Keratinocyte (primary cell): ENCODE results near the gene DPH5. TPM values are rescaled to one million over a fixed set of nuclear protein-coding genes. Genes with fewer than 3 reads are reported as not detected.
"Not testable (repeated sequence)": the region's sequence is repeated elsewhere in the genome, so short reads cannot be mapped to it uniquely, and the experiment has no call there.

ENCODE experiments used
- DNase-seq: peaks from one replicate; pipeline ENCODE4 v3.0.0-alpha.2; 2011; ENCODE audit warnings: low read depth, missing footprints, low spot score
- FAIRE-seq: peaks from 2 replicates; lab custom pipeline; 2011; peaks lifted over from hg19 to GRCh38; lab: Jason Lieb, UNC
- H2AFZ ChIP-seq: 2 replicates; pipeline ENCODE4 v1.6.0; 2012; ENCODE audit warnings: low read length, control low read depth, inconsistent platforms; ENCODE audit not compliant: control insufficient read depth
- H3K27ac ChIP-seq: 2 replicates; pipeline ENCODE4 v1.5.1; 2011; ENCODE audit warnings: low read length; ENCODE audit not compliant: control insufficient read depth, insufficient read depth
- H3K27me3 ChIP-seq: 3 replicates; pipeline ENCODE4 v1.6.0; 2011; ENCODE audit warnings: low read length; ENCODE audit not compliant: control insufficient read depth, insufficient read depth; ENCODE audit errors: extremely low read depth
- H3K36me3 ChIP-seq, 2 experiments: 2 replicates in 1 of 2; 3 replicates in 1 of 2; pipeline ENCODE4 v1.5.1; 2011; ENCODE audit warnings: low read length in 2 of 2, mild to moderate bottlenecking in 1 of 2; ENCODE audit not compliant: control insufficient read depth in 2 of 2, insufficient read depth in 2 of 2; ENCODE audit errors: extremely low read depth in 1 of 2
- H3K4me1 ChIP-seq: 3 replicates; pipeline ENCODE4 v1.5.1; 2011; ENCODE audit warnings: low read length; ENCODE audit not compliant: control insufficient read depth, insufficient read depth; ENCODE audit errors: extremely low read depth
- H3K4me2 ChIP-seq: 3 replicates; pipeline ENCODE4 v1.6.0; 2011; ENCODE audit warnings: low read depth, low read length; ENCODE audit not compliant: control insufficient read depth, insufficient read depth; ENCODE audit errors: extremely low read depth
- H3K4me3 ChIP-seq, 3 experiments: fragments of 200-600 bp in 1 of 3; sonication (generic) in 1 of 3; 2 replicates in 2 of 3; 3 replicates in 1 of 3; pipeline ENCODE4 v1.5.1; 2011 to 2016; ENCODE audit warnings: low read length in 3 of 3, mild to moderate bottlenecking in 3 of 3, control low read depth in 2 of 3, inconsistent platforms in 1 of 3, low read depth in 1 of 3, mixed read lengths in 1 of 3, mixed run types in 1 of 3, moderate library complexity in 1 of 3; ENCODE audit not compliant: control insufficient read depth in 2 of 3, insufficient read depth in 2 of 3; ENCODE audit errors: extremely low read depth in 1 of 3
- H3K79me2 ChIP-seq: 2 replicates; pipeline ENCODE4 v1.6.0; 2012; ENCODE audit warnings: low read length; ENCODE audit not compliant: control insufficient read depth, insufficient read depth
- H3K9ac ChIP-seq: 3 replicates; pipeline ENCODE4 v1.6.0; 2011; ENCODE audit warnings: low read length; ENCODE audit not compliant: control insufficient read depth, insufficient read depth; ENCODE audit errors: extremely low read depth
- H3K9me1 ChIP-seq: 3 replicates; pipeline ENCODE4 v1.6.0; 2011; ENCODE audit warnings: low read length; ENCODE audit not compliant: control insufficient read depth, insufficient read depth; ENCODE audit errors: extremely low read depth
- H3K9me3 ChIP-seq: 2 replicates; pipeline ENCODE4 v1.5.1; 2012; ENCODE audit warnings: low read depth, low read length; ENCODE audit not compliant: control insufficient read depth
- H4K20me1 ChIP-seq: 3 replicates; pipeline ENCODE4 v1.6.0; 2011; ENCODE audit warnings: low read length; ENCODE audit not compliant: control insufficient read depth, insufficient read depth; ENCODE audit errors: extremely low read depth
- EZH2 ChIP-seq: IDR thresholded peaks from one replicate; pipeline ENCODE4 v1.6.1; 2012; ENCODE audit warnings: inconsistent platforms, mild to moderate bottlenecking, low read length, moderate library complexity
- dilution Hi-C: fragments of 300-500 bp; cut with MboI; formaldehyde crosslinking; loops from one replicate; pipeline ENCODE4 v1.7.0; 2020; ENCODE audit warnings: low sequenced_read_pairs; ENCODE audit not compliant: extremely low pct_ligation_motif_present
- polyA plus RNA-seq, 5 experiments: library from polyadenylated mRNA; depleted of rRNA in 3 of 5; stranded (reverse) in 3 of 5; stranded (forward) in 1 of 5; unstranded in 1 of 5; fragments of >200 nt; gene quantifications; 1 replicate in 1 of 5; 2 replicates in 3 of 5; 3 replicates in 1 of 5; pipeline versions ENCODE4 v1.2.1 to v1.2.3, GENCODE V29; 2011 to 2012; ENCODE audit warnings: missing spikeins in 2 of 5, low read depth in 1 of 5, low replicate concordance in 1 of 5
- TF ChIP-seq, protein P1 (sequence below), 3 experiments: IDR thresholded peaks in 1 of 3; conservative IDR thresholded peaks in 1 of 3; optimal IDR thresholded peaks in 1 of 3; 2 replicates in 2 of 3; 3 replicates in 1 of 3; pipeline versions ENCODE3 to v1.5.1; 2011; ENCODE audit warnings: low read length in 3 of 3, mild to moderate bottlenecking in 3 of 3, moderate library complexity in 2 of 3, control low read depth in 1 of 3, inconsistent platforms in 1 of 3; ENCODE audit not compliant: insufficient read depth in 2 of 3; ENCODE audit errors: extremely low read depth in 1 of 3

DPH5 gene
- polyA plus RNA-seq, 1 donor (not counting 4 experiments of a cell fraction or from before 2014, with no cell fraction given) = 98.0 TPM

DNA sequence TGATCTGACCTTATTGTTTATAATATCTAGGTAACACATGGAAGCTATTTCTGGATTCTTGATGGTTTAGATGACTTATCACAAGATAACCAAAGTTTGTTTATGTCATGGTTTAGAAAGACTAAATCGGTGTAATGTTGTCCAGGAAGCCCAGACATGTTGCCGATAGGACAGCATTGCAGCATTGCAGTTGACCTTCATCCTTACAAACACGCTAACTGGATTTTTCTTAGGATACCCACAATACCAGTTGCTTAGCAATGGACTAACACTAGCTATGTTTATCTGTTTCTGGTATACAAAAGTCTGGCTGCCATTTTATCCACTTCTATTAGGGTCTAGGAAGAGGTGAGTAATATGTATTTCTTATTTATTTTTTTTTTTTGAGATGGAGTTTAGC is 11.7 kb upstream of the DPH5 start:
- FAIRE-seq = no peak
- dilution Hi-C loops = no loop called here

DNA sequence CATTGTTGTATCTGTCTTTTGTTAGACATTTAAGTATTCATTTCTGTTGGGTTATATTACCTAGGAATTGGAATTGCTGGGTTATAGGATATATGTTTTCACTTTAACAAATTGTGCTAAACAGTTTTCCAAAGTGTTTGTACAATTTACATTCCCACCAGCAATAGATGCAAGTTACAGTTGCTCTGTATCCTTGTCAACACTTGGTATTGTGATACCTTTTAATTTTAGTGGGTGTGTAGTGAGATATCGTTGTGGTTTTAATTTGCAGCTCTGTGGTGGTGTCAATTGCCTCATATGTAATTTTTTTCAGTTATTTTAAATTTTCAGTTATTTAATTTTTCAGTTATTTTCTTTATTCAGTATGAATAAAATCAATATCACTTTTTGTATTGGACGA is 7.4 kb upstream of the DPH5 start:
- no peak for TF ChIP-seq EZH2
- TF ChIP-seq, protein P1, sequence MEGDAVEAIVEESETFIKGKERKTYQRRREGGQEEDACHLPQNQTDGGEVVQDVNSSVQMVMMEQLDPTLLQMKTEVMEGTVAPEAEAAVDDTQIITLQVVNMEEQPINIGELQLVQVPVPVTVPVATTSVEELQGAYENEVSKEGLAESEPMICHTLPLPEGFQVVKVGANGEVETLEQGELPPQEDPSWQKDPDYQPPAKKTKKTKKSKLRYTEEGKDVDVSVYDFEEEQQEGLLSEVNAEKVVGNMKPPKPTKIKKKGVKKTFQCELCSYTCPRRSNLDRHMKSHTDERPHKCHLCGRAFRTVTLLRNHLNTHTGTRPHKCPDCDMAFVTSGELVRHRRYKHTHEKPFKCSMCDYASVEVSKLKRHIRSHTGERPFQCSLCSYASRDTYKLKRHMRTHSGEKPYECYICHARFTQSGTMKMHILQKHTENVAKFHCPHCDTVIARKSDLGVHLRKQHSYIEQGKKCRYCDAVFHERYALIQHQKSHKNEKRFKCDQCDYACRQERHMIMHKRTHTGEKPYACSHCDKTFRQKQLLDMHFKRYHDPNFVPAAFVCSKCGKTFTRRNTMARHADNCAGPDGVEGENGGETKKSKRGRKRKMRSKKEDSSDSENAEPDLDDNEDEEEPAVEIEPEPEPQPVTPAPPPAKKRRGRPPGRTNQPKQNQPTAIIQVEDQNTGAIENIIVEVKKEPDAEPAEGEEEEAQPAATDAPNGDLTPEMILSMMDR (optimal IDR thresholded peaks at IDR 0.05 in 1 of 3, IDR thresholded peaks at IDR 0.05 in 1 of 3, conservative IDR thresholded peaks at IDR 0.05 in 1 of 3; ENCODE audit: extremely low read depth in 1 of 3, insufficient read depth in 2 of 3, low read length in 3 of 3) = no peak
- Histone ChIP-seq H2AFZ (no peak overlapping the region), H3K27ac (no peak overlapping the region), H3K4me1 (no peaks in the 10 kb centered on the region), H3K4me2 (no peak overlapping the region), H4K20me1 (no peaks in the 10 kb centered on the region), H3K9ac (no peak overlapping the region), H3K4me3 (no peak overlapping the region), H3K36me3 (peaks cover 0 to 2% of the 10 kb centered on the region in 2 experiments), H3K27me3 (no peaks in the 10 kb centered on the region), H3K9me1 (no peaks in the 10 kb centered on the region), H3K79me2 (peaks cover 36% of the 10 kb centered on the region), H3K9me3 (no peaks in the 10 kb centered on the region)
- FAIRE-seq (no peak), DNase-seq (no peak)
- dilution Hi-C loops = no loop called here

More for the DNA sequence above, 11.7 kb upstream of the DPH5 start:
- Histone ChIP-seq H3K36me3 (peaks cover 0 to 2% of the 10 kb centered on the region in 2 experiments), H3K9ac (no peak overlapping the region), H3K27ac (no peak overlapping the region), H3K79me2 (peaks cover 23% of the 10 kb centered on the region), H3K4me3 (no peak overlapping the region), H3K27me3 (no peaks in the 10 kb centered on the region), H3K9me3 (peaks cover 8% of the 10 kb centered on the region), H4K20me1 (no peaks in the 10 kb centered on the region), H3K4me1 (no peaks in the 10 kb centered on the region), H3K4me2 (no peak overlapping the region), H3K9me1 (no peaks in the 10 kb centered on the region), H2AFZ (no peak overlapping the region)
- no peak for DNase-seq
- TF ChIP-seq EZH2 = no peak
- TF ChIP-seq, protein P1 (optimal IDR thresholded peaks at IDR 0.05 in 1 of 3, IDR thresholded peaks at IDR 0.05 in 1 of 3, conservative IDR thresholded peaks at IDR 0.05 in 1 of 3; ENCODE audit: extremely low read depth in 1 of 3, insufficient read depth in 2 of 3, low read length in 3 of 3) = no peak

DNA sequence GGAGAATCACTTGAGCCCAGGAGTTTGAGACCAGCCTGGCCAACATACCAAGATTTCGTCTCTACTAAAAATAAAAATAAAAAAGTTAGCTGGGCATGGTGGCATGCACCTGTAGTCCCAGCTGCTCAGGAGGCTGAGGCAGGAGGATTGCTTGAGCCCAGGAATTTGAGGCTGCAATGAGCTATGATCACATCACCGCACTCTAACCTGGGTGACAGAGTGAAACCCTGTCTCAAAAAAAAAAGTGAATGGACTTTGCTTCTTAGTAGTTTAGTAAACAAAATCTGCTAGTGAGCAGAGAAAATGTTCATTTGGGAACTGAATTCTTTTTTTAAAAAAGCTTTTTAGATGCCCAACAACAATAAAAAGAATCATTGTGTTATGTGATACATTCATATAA is 6.5 kb upstream of the DPH5 start:
- H3K27me3 ChIP-seq, dilution Hi-C loops, H2AFZ ChIP-seq, H3K4me2 ChIP-seq, DNase-seq, H3K4me3 ChIP-seq, H3K9me3 ChIP-seq, H3K27ac ChIP-seq, FAIRE-seq, H4K20me1 ChIP-seq, H3K9me1 ChIP-seq, H3K36me3 ChIP-seq, H3K4me1 ChIP-seq, H3K9ac ChIP-seq: not testable (repeated sequence)
- peaks cover 43% of the 10 kb centered on the region for H3K79me2 ChIP-seq
